Upper lobe of left lung (tissue), 6 donors: ENCODE measurements around the gene RTL1. TPM values are rescaled to one million over a fixed set of nuclear protein-coding genes. Genes with fewer than 3 reads are reported as not detected.

ENCODE experiments used
- ATAC-seq, 2 donors: fragments of 200-7000 bp; cut with Tn5 transposase; one replicate each; pipeline ENCODE4 v1.9.1; 2022; ENCODE audit warnings: mild to moderate bottlenecking in 2 of 2, moderate library complexity in 2 of 2; ENCODE audit not compliant: low FRiP score in 2 of 2
- DNase-seq, 2 donors: peaks; one replicate each; pipeline ENCODE4 v3.0.0-alpha.2; 2019 to 2020
- H3K27ac ChIP-seq, 4 donors: fragments of 200-600 bp; sonication (generic); one replicate each; pipeline ENCODE4 v1.5.1; 2016 to 2019
- H3K27me3 ChIP-seq, 4 donors: fragments of 200-600 bp; sonication (generic); one replicate each; pipeline ENCODE4 v1.5.1; 2017 to 2019
- H3K36me3 ChIP-seq, 4 donors: fragments of 200-600 bp; sonication (generic); one replicate each; pipeline ENCODE4 v1.5.1; 2016 to 2019
- H3K4me1 ChIP-seq, 4 donors: fragments of 200-600 bp; sonication (generic); one replicate each; pipeline ENCODE4 v1.5.1; 2018 to 2019
- H3K4me3 ChIP-seq, 4 donors: fragments of 200-600 bp; sonication (generic); one replicate each; pipeline ENCODE4 v1.5.1; 2017 to 2019; ENCODE audit warnings: mild to moderate bottlenecking in 2 of 4, moderate library complexity in 1 of 4
- H3K9me3 ChIP-seq, 4 donors: fragments of 200-600 bp; sonication (generic); one replicate each; pipeline ENCODE4 v1.5.1; 2018 to 2019
- CTCF ChIP-seq, 6 experiments: fragments of 450-650 bp in 4 of 6; fragments of 200-600 bp in 2 of 6; sonication (generic) in 2 of 6; IDR thresholded peaks; one replicate each; pipeline ENCODE4 v1.5.1; 2016 to 2019; ENCODE audit warnings: antibody characterized with exemption in 6 of 6
- EP300 ChIP-seq, 4 donors: sonication (generic); formaldehyde crosslinking; IDR thresholded peaks; one replicate each; pipeline ENCODE4 v1.5.1; 2017; ENCODE audit warnings: antibody characterized with exemption in 4 of 4, control low read depth in 2 of 4
- POLR2A ChIP-seq, 4 donors: fragments of 450-650 bp; IDR thresholded peaks; one replicate each; pipeline ENCODE4 v1.5.1; 2016 to 2017; ENCODE audit warnings: antibody characterized with exemption in 4 of 4, mild to moderate bottlenecking in 2 of 4
- POLR2AphosphoS5 ChIP-seq, 2 donors: sonication (generic); formaldehyde crosslinking; IDR thresholded peaks; one replicate each; pipeline ENCODE4 v1.5.1; 2017; ENCODE audit warnings: antibody characterized with exemption in 2 of 2
- WGBS, 2 donors: methylation state at CpG; one replicate each; pipeline ENCODE4 v1.1.5; 2017 to 2018; 5-methylcytosine and 5-hydroxymethylcytosine counted together
- total RNA-seq, 6 donors: library from RNA; depleted of rRNA in 4 of 6; stranded (reverse); fragments of >200 nt in 4 of 6; gene quantifications; one replicate each; pipeline versions ENCODE4 v1.1.0 to v1.2.1, GENCODE V29; 2016 to 2021
- donor health status: DM: no; HTN: no; CAD: no; lungs with moderate emphysema.
- donor health status: DM: no; HTN: yes; CAD: no; lungs with severe emphysema.

RTL1 gene
- total RNA-seq, 6 donors from 2014 or later: not detected

- Histone ChIP-seq H3K4me1 (peaks cover 10 to 22% (median 11%) of the 10 kb centered on the region in 4 donors), H3K27ac (no peak overlapping the region), H3K9me3 (no peaks in the 10 kb centered on the region), H3K36me3 (no peaks in the 10 kb centered on the region), H3K27me3 (peaks cover 0 to 20% (median 4%) of the 10 kb centered on the region in 4 donors), H3K4me3 (no peak overlapping the region)
- TF ChIP-seq CTCF (IDR thresholded peaks at IDR 0.05) (no peak), POLR2AphosphoS5 (IDR thresholded peaks at IDR 0.05) (no peak), EP300 (IDR thresholded peaks at IDR 0.05) (no peak), POLR2A (IDR thresholded peaks at IDR 0.05) (no peak)
- DNase-seq: no peak
- WGBS, 2 donors: 66 to 69% methylated on average over 18 of the region's 18 CpGs
- ATAC-seq: no peak
Observed at GRCh38 chr14:100902295-100903133, 1.0 kb downstream of the RTL1 start.

- Histone ChIP-seq H3K27ac (no peak overlapping the region), H3K27me3 (peaks cover 0 to 20% (median 4%) of the 10 kb centered on the region in 4 donors), H3K9me3 (no peaks in the 10 kb centered on the region), H3K36me3 (no peaks in the 10 kb centered on the region), H3K4me1 (peaks cover 10 to 22% (median 11%) of the 10 kb centered on the region in 4 donors), H3K4me3 (no peak overlapping the region)
- TF ChIP-seq POLR2A (IDR thresholded peaks at IDR 0.05) (no peak), EP300 (IDR thresholded peaks at IDR 0.05) (no peak), CTCF (IDR thresholded peaks at IDR 0.05) (no peak), POLR2AphosphoS5 (IDR thresholded peaks at IDR 0.05) (no peak)
- no peak for DNase-seq
- WGBS, 2 donors: 84 to 94% methylated on average over 8 to 9 of the region's 12 CpGs
- no peak for ATAC-seq
Observed at GRCh38 chr14:100901391-100902183, 1.9 kb downstream of the RTL1 start.

- Histone ChIP-seq H3K36me3 (no peaks in the 10 kb centered on the region), H3K27ac (no peak overlapping the region), H3K27me3 (peaks cover 0 to 20% (median 4%) of the 10 kb centered on the region in 4 donors), H3K4me1 (peaks cover 10 to 22% (median 11%) of the 10 kb centered on the region in 4 donors), H3K9me3 (no peaks in the 10 kb centered on the region), H3K4me3 (no peak overlapping the region)
- no peak for TF ChIP-seq POLR2AphosphoS5 (IDR thresholded peaks at IDR 0.05)
- no peak for TF ChIP-seq POLR2A (IDR thresholded peaks at IDR 0.05)
- no peak for TF ChIP-seq EP300 (IDR thresholded peaks at IDR 0.05)
- no peak for TF ChIP-seq CTCF (IDR thresholded peaks at IDR 0.05)
- WGBS, 2 donors: 45 to 54% methylated on average over 7 to 13 of the region's 15 CpGs
- no peak for DNase-seq
- no peak for ATAC-seq
Observed at GRCh38 chr14:100900837-100901390, 2.6 kb downstream of the RTL1 start.

GRCh38 chr14:100899884-100900771 lies 3.4 kb downstream of the RTL1 start:
- H3K27me3 ChIP-seq: peaks cover 0 to 20% (median 4%) of the 10 kb centered on the region in 4 donors
- TF ChIP-seq POLR2A (IDR thresholded peaks at IDR 0.05): no peak
- no peak for TF ChIP-seq CTCF (IDR thresholded peaks at IDR 0.05)
- TF ChIP-seq EP300 (IDR thresholded peaks at IDR 0.05): no peak
- no peak for TF ChIP-seq POLR2AphosphoS5 (IDR thresholded peaks at IDR 0.05)
- H3K9me3 ChIP-seq: no peaks in the 10 kb centered on the region
- H3K4me1 ChIP-seq: peaks cover 10 to 22% (median 11%) of the 10 kb centered on the region in 4 donors
- DNase-seq (no peak), ATAC-seq (peak in 1 of 2 donors; percentile 3)
- no peaks in the 10 kb centered on the region for H3K36me3 ChIP-seq
- 12 to 13% methylated on average over 19 of the region's 19 CpGs for WGBS, 2 donors
- H3K27ac ChIP-seq: no peak overlapping the region
- H3K4me3 ChIP-seq: no peak overlapping the region
